ENCODE data around the gene SPRED3.
"Not testable (repeated sequence)": the region's sequence is repeated elsewhere in the genome, so short reads cannot be mapped to it uniquely, and the experiment has no call there.

SPRED3 gene

GRCh38 chr19:38391911-38392464 lies 3.5 kb downstream of the SPRED3 start:
- DNase-seq (ENCODE audit: low spot score): no peak

GRCh38 chr19:38392707-38393308 lies 4.3 kb downstream of the SPRED3 start:
- no peak for DNase-seq (ENCODE audit: low spot score)

GRCh38 chr19:38394488-38394887 lies 6.0 kb downstream of the SPRED3 start:
- peak; percentile 66 for DNase-seq (ENCODE audit: low spot score)

- peak; percentile 35 for DNase-seq (ENCODE audit: low spot score)
Observed at GRCh38 chr19:38395381-38396114, 7.1 kb downstream of the SPRED3 start.

GRCh38 chr19:38399081-38399480 lies 10.6 kb downstream of the SPRED3 start:
- DNase-seq (ENCODE audit: low spot score): no peak

- DNase-seq (ENCODE audit: low spot score): no peak
Observed at GRCh38 chr19:38399537-38399936, 11.0 kb downstream of the SPRED3 start.

GRCh38 chr19:38400361-38400760 lies 11.9 kb downstream of the SPRED3 start:
- DNase-seq (ENCODE audit: low spot score): no peak

GRCh38 chr19:38401148-38401547 lies 12.7 kb downstream of the SPRED3 start:
- DNase-seq (ENCODE audit: low spot score): no peak

- no peak for DNase-seq (ENCODE audit: low spot score)
Observed at GRCh38 chr19:38402623-38402966, 14.1 kb downstream of the SPRED3 start.

GRCh38 chr19:38402967-38403674 lies 14.6 kb downstream of the SPRED3 start, which contains the start of gene FAM98C:
TSS of gene FAM98C (plus strand) at chr19:38403093. CDS start at chr19:38403154, 61 bp downstream.
- peak; percentile 97 for DNase-seq (ENCODE audit: low spot score)

GRCh38 chr19:38404858-38405257 lies 16.4 kb downstream of the SPRED3 start:
- no peak for DNase-seq (ENCODE audit: low spot score)

- DNase-seq (ENCODE audit: low spot score): no peak
Observed at GRCh38 chr19:38405276-38405675, 16.8 kb downstream of the SPRED3 start.

GRCh38 chr19:38409631-38410133 lies 21.2 kb downstream of the SPRED3 start:
- DNase-seq (ENCODE audit: low spot score): no peak

GRCh38 chr19:38410407-38410806 lies 21.9 kb downstream of the SPRED3 start:
- not testable (repeated sequence) for DNase-seq (ENCODE audit: low spot score)

- no peak for DNase-seq (ENCODE audit: low spot score)
Observed at GRCh38 chr19:38411041-38411712, 22.7 kb downstream of the SPRED3 start.

- not testable (repeated sequence) for DNase-seq (ENCODE audit: low spot score)
Observed at GRCh38 chr19:38411898-38412297, 23.4 kb downstream of the SPRED3 start.

- no peak for DNase-seq (ENCODE audit: low spot score)
Observed at GRCh38 chr19:38412491-38412890, 24.0 kb downstream of the SPRED3 start.

GRCh38 chr19:38412961-38413360 lies 24.5 kb downstream of the SPRED3 start:
- no peak for DNase-seq (ENCODE audit: low spot score)

- no peak for DNase-seq (ENCODE audit: low spot score)
Observed at GRCh38 chr19:38413416-38413815, 24.9 kb downstream of the SPRED3 start.

- DNase-seq (ENCODE audit: low spot score): no peak
Observed at GRCh38 chr19:38417146-38417543, 28.6 kb downstream of the SPRED3 start.

GRCh38 chr19:38417544-38418506 lies 29.3 kb downstream of the SPRED3 start:
- peak; percentile 66 for DNase-seq (ENCODE audit: low spot score)

Data from CD4-positive, alpha-beta T cell treated with Interleukin-15 for 4 hours (primary cell).